NCI-H524 treated with DMSO at 0.1 percent for 48 hours (cell line): ENCODE data around the gene NOS3.
"Not testable (repeated sequence)": the region's sequence is repeated elsewhere in the genome, so short reads cannot be mapped to it uniquely, and the experiment has no call there.

Experiments used
- DNase-seq: peaks from one replicate; lab custom pipeline; 2025; lab: John Stamatoyannopoulos, UW

NOS3 gene

DNA sequence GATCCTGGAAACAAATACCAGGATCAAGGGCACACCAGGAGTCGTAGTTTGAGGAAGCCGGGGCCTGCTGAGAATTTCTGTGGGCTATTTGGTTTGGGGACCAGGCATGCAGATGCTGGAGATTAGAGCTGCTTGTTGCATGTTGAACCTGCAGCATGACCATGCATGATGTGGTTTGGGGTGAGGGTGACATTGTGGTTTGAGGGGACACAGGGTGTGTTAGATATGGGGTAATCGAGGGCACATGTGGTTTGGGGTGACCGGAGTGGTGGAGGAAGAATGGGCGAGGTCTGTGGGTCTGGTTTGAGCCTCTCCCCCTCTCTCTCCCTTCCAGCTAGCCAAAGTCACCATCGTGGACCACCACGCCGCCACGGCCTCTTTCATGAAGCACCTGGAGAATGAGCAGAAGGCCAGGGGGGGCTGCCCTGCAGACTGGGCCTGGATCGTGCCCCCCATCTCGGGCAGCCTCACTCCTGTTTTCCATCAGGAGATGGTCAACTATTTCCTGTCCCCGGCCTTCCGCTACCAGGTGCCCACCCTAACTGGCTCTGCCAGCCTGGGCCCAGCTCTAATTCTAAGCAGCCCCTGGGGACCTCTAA is 10.2 kb downstream of the NOS3 start:
- DNase-seq, result no peak

GRCh38 chr7:151001546-151001945 is 10.7 kb downstream of the NOS3 start:
- DNase-seq, result no peak

GRCh38 chr7:151003572-151003971 is 12.8 kb downstream of the NOS3 start:
- DNase-seq, result no peak

- DNase-seq, result no peak
Observed at GRCh38 chr7:151005566-151005965, 14.7 kb downstream of the NOS3 start.

DNA sequence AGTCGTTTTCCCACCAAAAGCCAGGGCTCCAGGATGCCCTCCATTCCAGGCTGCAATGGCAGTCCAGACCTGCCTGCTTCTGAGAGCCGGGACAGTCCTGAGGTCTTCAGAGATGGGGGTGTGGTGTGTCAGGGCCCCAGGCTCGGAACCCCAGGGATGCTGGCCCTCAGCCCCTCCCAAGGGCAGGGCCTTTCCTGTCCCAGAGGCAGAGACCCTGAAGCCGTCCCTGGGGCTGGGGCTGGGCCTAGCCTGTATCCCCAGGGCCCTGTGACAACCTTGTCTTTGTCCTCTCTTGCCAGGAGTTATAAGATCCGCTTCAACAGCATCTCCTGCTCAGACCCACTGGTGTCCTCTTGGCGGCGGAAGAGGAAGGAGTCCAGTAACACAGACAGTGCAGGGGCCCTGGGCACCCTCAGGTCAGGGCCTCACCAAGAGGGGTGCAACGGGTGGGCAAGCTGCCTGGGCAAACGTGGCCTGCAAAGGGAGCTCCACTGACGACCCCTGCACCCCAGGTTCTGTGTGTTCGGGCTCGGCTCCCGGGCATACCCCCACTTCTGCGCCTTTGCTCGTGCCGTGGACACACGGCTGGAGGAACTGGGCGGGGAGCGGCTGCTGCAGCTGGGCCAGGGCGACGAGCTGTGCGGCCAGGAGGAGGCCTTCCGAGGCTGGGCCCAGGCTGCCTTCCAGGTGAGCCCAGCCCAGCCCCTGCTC is 15.9 kb downstream of the NOS3 start:
- no peak for DNase-seq

DNA sequence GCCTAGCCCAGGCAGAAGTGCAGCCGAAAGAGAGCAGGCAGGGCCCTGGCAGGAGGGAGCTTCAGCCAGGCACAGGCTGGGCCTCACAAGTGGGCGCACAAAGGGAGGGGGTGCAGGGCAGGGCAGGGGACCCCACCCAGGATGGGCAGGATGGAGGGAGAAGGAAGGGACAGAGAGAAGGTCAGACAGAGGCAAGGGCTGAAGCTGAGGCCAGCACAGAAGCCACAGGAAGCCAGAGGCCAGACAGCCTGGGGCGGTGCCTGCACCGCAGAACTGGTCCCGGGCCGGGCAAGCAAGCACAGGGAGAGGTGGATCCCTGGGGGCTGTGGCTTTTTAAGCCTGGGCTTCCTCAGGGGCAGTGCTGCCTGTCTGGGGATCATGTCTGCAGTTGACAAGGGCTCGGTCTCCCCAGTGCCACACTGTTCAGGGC is 16.7 kb downstream of the NOS3 start:
- no peak for DNase-seq

DNA sequence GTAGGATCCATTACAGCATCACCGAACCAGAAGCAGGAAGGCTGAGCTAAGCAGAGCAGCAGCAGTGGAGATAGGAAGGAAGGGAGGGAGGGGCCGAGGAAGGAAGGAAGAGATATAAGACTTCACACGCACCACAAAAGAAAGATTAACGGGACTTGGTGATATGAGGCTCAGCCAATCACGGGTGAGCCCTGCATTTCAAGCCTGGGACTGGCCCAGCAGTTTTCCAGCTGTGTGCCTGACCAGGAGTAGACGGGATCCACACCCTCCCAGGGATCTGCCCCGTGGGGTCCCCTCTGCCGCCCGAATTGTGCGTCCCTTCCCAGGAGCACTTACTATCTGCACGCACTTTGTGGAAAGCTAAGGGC is 17.3 kb downstream of the NOS3 start:
- DNase-seq, result no peak

DNA sequence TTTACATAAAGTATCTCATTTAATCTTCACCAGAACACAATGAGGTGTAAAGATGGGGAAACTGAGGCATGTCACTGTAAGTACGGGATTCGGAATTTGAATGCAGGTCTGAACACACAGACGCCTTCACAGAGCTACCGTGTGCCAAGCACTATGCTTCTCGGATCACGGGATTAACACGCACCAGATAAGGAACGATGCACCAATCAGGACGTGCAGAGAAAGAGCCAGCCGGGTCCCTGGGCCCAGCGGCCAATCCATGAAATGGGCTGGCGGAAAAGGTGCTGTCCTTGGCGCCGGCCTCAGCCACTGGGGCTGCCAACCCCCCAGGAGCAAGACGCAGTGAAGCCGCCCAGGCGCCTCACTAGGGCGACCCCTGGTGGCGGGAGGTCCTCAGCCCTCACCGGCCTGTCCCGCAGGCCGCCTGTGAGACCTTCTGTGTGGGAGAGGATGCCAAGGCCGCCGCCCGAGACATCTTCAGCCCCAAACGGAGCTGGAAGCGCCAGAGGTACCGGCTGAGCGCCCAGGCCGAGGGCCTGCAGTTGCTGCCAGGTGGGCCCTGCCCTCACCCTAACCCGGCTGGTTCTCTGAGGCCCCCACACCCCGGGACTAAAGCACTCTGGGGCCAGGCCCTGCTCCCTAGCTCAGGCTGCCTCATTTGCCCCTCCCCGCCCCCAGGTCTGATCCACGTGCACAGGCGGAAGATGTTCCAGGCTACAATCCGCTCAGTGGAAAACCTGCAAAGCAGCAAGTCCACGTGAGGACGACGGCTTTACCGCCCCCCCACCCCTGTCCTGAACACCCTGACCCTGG is 17.9 kb downstream of the NOS3 start:
- DNase-seq, result no peak

- DNase-seq, result no peak
Observed at GRCh38 chr7:151009327-151010036, 18.7 kb downstream of the NOS3 start.

- no peak for DNase-seq
Observed at GRCh38 chr7:151010037-151010306, 19.2 kb downstream of the NOS3 start.

- DNase-seq, result no peak
Observed at GRCh38 chr7:151010307-151011096, 19.7 kb downstream of the NOS3 start.

DNA sequence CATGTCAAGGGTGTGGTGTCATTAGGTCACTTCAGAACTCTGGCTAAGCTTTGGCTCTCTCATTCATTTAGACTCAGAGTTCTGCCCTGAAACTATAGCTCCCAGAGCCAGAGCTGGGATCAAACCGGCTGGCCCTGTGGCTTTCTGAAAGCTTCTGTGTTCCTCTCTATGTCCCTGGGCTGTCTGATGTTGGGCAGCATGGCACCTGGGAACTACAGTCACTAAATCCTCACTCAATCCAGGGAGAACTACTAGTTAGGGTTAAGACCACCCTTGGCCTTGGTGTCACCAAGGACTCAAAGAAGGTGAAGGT is 20.2 kb downstream of the NOS3 start:
- no peak for DNase-seq

DNA sequence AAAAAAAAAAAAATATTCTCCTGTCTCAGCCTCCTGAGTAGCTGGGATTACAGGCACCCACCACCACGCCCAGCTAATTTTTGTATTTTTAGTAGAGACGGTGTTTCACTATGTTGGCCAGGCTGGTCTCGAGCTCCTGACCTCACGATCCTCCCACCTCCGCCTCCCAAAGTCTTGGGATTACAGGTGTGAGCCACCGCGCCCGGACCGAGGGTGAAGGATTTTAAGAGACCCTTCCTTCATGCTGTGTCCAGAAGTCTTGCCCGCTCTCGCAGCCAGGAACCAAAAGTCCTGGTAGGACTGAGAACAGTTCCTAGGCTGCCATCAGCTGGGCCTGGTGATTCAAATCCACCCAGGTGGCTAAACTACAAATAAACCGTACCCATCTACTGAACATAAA is 20.8 kb downstream of the NOS3 start:
- DNase-seq, result not testable (repeated sequence)

GRCh38 chr7:151012031-151012692 is 21.3 kb downstream of the NOS3 start:
- DNase-seq, result no peak

DNA sequence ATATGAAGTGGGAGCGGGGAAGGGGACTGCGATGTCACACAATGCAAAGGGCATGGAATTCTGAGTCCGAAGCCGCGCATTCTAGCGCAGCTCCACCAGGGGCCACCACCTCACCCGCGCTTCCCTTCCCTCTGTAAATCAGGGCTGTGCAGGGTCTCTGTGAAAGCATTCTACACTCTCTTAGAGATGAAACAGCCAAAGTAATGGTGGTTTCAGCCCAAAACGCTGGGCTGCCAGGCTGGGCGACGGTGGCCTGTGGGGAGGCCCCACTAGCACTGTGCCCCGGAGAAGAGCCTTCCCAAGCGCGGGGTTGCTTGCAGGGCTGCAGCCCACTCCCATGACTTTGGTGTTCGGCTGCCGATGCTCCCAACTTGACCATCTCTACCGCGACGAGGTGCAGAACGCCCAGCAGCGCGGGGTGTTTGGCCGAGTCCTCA is 22.1 kb downstream of the NOS3 start:
- no peak for DNase-seq

- no peak for DNase-seq
Observed at GRCh38 chr7:151013356-151013732, 22.5 kb downstream of the NOS3 start.

- no peak for DNase-seq
Observed at GRCh38 chr7:151013733-151014497, 23.1 kb downstream of the NOS3 start.

GRCh38 chr7:151014950-151015349 is 24.1 kb downstream of the NOS3 start:
- DNase-seq, result no peak

DNA sequence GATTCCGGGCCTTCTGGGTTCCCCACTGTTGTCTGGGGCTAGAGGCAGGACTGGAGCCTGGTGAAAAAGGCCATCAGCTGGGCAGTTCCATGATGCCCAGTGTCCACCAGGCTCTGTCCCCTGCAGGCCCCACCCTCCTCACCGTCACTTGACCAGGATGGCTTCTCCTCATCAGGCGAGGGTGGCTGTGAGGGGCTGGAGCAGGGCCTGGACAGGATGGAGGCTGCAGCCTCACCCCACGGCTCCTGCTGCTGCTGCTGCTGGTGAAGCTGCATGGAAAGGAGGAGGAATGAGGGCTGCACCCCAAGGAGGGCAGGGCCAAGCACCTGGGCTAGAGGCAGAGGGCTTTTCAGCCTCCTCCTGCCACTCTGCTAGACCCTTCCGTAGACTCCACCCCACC is 25.1 kb downstream of the NOS3 start:
- DNase-seq, result no peak

DNA sequence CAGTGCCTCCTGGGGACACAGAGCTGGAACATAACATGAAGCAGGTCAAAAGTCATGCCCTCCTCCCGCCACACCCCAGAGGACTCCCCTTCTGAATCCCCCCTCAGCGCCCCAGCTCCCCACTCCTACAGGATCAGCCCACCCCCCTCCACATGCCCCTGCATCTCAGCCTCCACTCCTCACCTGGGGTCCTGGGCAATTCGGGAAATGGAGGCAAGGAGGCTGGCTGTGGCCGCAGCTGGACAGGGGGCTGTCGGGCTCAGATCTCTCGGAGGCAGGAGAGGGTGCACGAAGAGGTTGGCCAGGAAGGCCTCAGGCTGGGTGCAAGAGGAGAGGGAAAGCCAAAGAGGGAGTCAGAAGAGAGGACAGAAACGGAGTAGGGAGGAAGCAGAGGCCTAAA is 25.7 kb downstream of the NOS3 start:
- DNase-seq, result no peak

GRCh38 chr7:151016942-151017341 is 26.1 kb downstream of the NOS3 start:
- DNase-seq, result no peak
